GM18508 (cell line): ENCODE data around the gene RASSF5.
"Not testable (repeated sequence)": the region's sequence is repeated elsewhere in the genome, so short reads cannot be mapped to it uniquely, and the experiment has no call there.

Experiments used
- ATAC-seq: cut with Tn5 transposase; IDR thresholded peaks from one replicate; pipeline ENCODE4 v1.9.1; 2021; ENCODE audit warnings: moderate number of reproducible peaks; ENCODE audit not compliant: insufficient read depth, unreplicated experiment

Gene RASSF5

GRCh38 chr1:206476058-206476457 lies 31.3 kb upstream of the RASSF5 start:
- ATAC-seq: no peak

- no peak for ATAC-seq
Observed at GRCh38 chr1:206476591-206476990, 30.7 kb upstream of the RASSF5 start.

GRCh38 chr1:206477110-206477509 lies 30.2 kb upstream of the RASSF5 start:
- ATAC-seq: no peak

- no peak for ATAC-seq
Observed at GRCh38 chr1:206477581-206478380, 29.6 kb upstream of the RASSF5 start.

- ATAC-seq: no peak
Observed at GRCh38 chr1:206478746-206479145, 28.6 kb upstream of the RASSF5 start.

- no peak for ATAC-seq
Observed at GRCh38 chr1:206479183-206480125, 27.9 kb upstream of the RASSF5 start.

GRCh38 chr1:206480211-206480610 lies 27.1 kb upstream of the RASSF5 start:
- ATAC-seq: no peak

GRCh38 chr1:206482611-206483010 lies 24.7 kb upstream of the RASSF5 start:
- ATAC-seq: no peak

GRCh38 chr1:206483864-206484263 lies 23.5 kb upstream of the RASSF5 start:
- not testable (repeated sequence) for ATAC-seq

GRCh38 chr1:206484901-206485300 lies 22.4 kb upstream of the RASSF5 start:
- no peak for ATAC-seq

- ATAC-seq: no peak
Observed at GRCh38 chr1:206486995-206487788, 20.1 kb upstream of the RASSF5 start.

- no peak for ATAC-seq
Observed at GRCh38 chr1:206487970-206488369, 19.4 kb upstream of the RASSF5 start.

GRCh38 chr1:206488466-206488865 lies 18.9 kb upstream of the RASSF5 start:
- no peak for ATAC-seq

- no peak for ATAC-seq
Observed at GRCh38 chr1:206489980-206490770, 17.2 kb upstream of the RASSF5 start.

- no peak for ATAC-seq
Observed at GRCh38 chr1:206490771-206491405, 16.4 kb upstream of the RASSF5 start.

GRCh38 chr1:206491616-206492015 lies 15.7 kb upstream of the RASSF5 start:
- no peak for ATAC-seq

GRCh38 chr1:206492589-206492988 lies 14.7 kb upstream of the RASSF5 start:
- ATAC-seq: no peak

- no peak for ATAC-seq
Observed at GRCh38 chr1:206493279-206493678, 14.1 kb upstream of the RASSF5 start.

- no peak for ATAC-seq
Observed at GRCh38 chr1:206495011-206495461, 12.3 kb upstream of the RASSF5 start.
